ENCODE results near the gene SH2D3C.

Gene SH2D3C

DNA sequence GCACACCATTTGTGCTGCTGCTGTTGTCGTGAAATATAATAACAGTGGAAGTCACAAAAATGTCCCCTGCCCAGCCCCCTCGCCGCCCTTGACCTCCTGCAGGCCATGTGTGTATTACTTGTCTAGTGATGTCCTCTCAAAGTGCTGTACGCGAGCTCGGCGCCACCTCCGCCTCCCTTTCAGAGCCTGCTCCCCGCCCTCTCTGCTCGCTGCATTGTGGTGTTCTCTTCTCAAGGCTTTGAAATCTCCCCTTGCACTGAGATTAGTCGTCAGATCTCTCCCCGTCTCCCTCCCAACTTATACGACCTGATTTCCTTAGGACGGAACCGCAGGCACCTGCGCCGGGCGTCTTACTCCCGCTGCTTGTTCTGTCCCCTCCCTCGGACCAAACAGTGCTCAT, 86.4 kb downstream of the SH2D3C start:
- no peak for DNase-seq

DNA sequence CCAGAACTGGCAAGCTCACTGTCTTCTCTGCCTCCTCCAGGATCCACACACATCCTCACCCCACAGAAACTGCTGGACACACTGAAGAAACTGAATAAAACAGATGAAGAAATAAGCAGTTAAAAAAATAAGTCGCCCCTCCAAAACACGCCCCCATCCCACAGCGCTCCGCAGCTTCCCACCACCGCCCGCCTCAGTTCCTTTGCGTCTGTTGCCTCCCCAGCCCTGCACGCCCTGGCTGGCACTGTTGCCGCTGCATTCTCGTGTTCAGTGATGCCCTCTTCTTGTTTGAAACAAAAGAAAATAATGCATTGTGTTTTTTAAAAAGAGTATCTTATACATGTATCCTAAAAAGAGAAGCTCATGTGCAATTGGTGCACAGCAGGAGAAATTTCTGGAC, 87.7 kb downstream of the SH2D3C start:
- DNase-seq: no peak

DNA sequence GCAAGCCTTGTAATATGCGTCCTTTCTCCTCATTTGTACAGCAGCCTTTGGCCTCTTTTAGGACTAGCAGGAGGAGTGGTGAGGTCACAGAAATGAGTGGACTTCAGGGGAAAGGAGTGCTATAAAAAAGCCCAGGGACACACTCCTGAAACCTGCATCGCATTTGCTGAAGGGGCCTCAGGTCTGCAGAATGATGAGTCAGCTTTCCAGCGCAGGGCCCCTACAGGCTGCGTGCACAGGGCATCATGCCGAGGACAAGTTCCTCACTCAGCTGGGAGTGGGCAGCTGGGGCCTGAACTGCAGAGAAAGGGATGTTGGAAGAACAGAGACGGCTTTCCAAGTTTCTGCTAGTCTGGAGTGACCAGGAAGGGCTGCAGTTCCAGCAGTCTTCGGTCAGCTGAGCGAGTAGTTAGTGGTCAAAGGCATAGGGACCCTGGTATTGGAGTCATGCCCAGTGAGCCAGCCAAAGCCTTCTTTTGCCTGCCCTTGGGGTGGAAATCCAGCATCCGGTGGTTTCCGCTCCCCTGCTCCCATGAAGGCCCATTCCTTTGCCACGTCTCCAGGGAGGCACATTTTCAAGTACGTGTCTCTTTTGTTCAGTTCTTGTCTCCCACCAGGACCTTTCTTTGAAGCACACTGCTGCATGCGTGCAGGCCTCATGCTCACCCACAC, 89.0 kb downstream of the SH2D3C start:
- no peak for DNase-seq

Measured in GF-D8 (cell line).